Mucosa of stomach (tissue), 1 donor: ENCODE data around the gene MEIS1.

Source experiments
- H3K27me3 ChIP-seq: one replicate; pipeline ENCODE4 v1.7.0; 2013; ENCODE audit warnings: mild to moderate bottlenecking, low read length; ENCODE audit not compliant: control insufficient read depth, insufficient read depth
- H3K36me3 ChIP-seq: one replicate; pipeline ENCODE4 v1.7.0; 2013; ENCODE audit warnings: low read length; ENCODE audit not compliant: control insufficient read depth, insufficient read depth
- H3K4me1 ChIP-seq: one replicate; pipeline ENCODE4 v1.7.0; 2013; ENCODE audit warnings: mild to moderate bottlenecking, low read length; ENCODE audit not compliant: control insufficient read depth, insufficient read depth
- H3K4me3 ChIP-seq: one replicate; pipeline ENCODE4 v1.7.0; 2013; ENCODE audit warnings: low read length
- H3K9ac ChIP-seq: one replicate; pipeline ENCODE4 v1.7.0; 2013; ENCODE audit warnings: mild to moderate bottlenecking, low read length, moderate library complexity
- H3K9me3 ChIP-seq: one replicate; pipeline ENCODE4 v1.7.0; 2013; ENCODE audit warnings: mild to moderate bottlenecking, low read length, moderate library complexity; ENCODE audit not compliant: control insufficient read depth
- donor health status: Pancreatic carcinoma.

MEIS1 gene

DNA sequence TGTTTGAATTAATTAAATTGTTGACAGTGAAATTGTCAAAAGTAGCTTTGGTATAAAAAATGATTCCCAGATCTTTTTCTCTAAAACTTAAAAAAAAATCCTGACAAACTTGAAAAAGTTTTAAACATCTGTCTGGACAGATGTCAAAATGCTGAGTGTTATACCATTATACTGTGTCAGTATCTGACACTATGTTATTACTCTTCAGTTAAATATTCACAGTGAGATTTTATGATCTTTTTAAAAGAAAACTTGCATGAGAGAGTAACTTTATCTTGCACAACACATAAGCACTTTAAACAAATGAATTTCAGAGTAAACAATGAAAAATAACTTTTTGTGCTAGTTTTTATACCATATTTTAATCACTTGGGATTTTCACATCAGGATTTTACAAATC lies 167.4 kb downstream of the MEIS1 start:
- no peaks in the 10 kb centered on the region for H3K36me3 ChIP-seq
- H3K4me1 ChIP-seq: no peaks in the 10 kb centered on the region
- no peak overlapping the region for H3K9ac ChIP-seq
- no peaks in the 10 kb centered on the region for H3K9me3 ChIP-seq
- no peaks in the 10 kb centered on the region for H3K27me3 ChIP-seq
- H3K4me3 ChIP-seq: no peak overlapping the region

DNA sequence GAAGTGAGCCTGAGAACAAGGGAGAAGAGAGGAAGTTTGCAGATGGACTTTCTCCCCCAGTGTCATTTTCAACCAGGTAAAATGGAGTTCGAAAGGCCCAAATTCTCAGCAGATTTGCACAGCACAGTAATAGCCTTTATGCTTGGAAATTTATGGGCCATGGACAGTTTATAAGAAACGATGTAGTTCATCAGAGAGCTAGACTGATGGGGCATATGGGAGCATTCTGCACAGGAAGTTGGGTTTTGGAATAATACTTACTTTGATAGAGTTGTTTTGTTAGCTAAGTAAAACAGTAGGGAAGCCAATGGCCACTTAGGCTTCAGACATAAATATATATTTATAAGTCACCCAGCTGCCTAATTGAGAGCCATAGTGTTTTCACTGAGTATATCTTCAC lies 169.4 kb downstream of the MEIS1 start:
- Histone ChIP-seq H3K4me1 (no peaks in the 10 kb centered on the region), H3K9me3 (no peaks in the 10 kb centered on the region), H3K27me3 (no peaks in the 10 kb centered on the region), H3K9ac (no peak overlapping the region), H3K36me3 (no peaks in the 10 kb centered on the region), H3K4me3 (no peak overlapping the region)

DNA sequence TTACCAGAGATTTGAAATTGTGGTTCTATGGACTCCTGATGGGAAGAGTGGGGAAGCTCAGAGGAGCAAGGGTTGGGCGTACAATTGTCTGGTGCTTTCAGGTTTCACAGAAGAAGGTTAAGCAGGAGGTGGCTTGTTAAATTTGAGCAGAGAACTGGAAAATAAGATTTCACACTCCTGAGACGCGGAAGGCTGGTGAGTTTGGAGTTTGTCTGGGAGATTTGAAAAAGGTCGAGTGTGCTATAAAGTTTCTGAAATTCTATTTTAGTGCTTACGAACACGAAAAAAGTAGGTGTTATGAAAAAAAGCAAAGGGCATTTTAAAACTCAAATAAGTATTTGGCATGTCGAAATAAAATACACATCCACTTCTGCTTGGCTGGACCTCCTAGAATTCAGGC lies 170.1 kb downstream of the MEIS1 start:
- Histone ChIP-seq H3K9me3 (no peaks in the 10 kb centered on the region), H3K4me1 (no peaks in the 10 kb centered on the region), H3K9ac (no peak overlapping the region), H3K27me3 (no peaks in the 10 kb centered on the region), H3K4me3 (no peak overlapping the region), H3K36me3 (no peaks in the 10 kb centered on the region)

DNA sequence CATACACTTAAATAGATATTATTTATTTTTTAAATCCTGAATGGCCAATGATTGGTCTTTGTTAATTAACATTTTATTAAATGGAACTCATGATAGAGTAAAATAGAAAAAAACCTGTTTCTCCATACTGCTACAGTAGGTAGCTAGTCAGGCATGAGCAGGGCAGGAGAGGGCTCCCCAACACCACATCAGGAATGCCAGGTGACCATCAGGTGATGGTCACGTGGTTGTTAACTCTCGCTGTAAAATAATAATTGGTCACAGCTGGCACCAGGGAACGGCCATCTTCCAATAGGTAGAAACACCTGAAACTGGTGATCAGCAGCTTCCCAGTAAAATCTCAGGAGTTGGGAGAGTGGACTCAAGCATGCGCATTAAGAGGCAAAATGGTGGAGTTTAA lies 172.2 kb downstream of the MEIS1 start:
- Histone ChIP-seq H3K4me3 (no peak overlapping the region), H3K9me3 (no peaks in the 10 kb centered on the region), H3K4me1 (no peaks in the 10 kb centered on the region), H3K27me3 (no peaks in the 10 kb centered on the region), H3K9ac (no peak overlapping the region), H3K36me3 (no peaks in the 10 kb centered on the region)
